Stimulated activated CD8-positive, alpha-beta memory T cell treated with anti-CD3 and anti-CD28 coated beads, Interleukin-2, amount 100 ng/mL, for 1 hour (primary cell): ENCODE data around the gene SELP.
"Not testable (repeated sequence)": the region's sequence is repeated elsewhere in the genome, so short reads cannot be mapped to it uniquely, and the experiment has no call there.

Source experiments
- DNase-seq, 2 donors: peaks; one replicate each; pipeline ENCODE4 v3.0.0-alpha.2; 2020; ENCODE audit warnings: low read depth in 2 of 2

The SELP gene

DNA sequence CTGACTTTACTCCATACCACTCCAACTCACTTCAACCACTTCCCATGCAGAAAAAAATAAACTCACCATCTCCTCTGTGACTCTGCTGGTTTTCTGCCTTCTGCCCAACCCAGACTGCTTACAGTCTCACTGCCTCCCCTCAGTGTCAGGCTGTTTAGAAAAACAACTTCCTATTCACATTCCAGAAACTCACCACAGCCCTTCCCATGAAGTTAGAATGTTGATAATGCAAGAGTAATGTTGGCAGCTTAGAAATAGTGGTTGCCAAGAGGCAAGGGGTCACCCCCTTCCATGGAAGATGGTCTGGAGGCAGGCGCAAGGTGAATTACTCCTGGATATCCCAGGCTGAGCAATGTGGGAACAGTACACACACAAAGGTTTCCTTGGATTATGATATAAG is at the start of gene SELP:
Gene SELP (minus strand): TSS at position 119 of the 400 bp plus-strand sequence. CDS start 50 bp downstream, at position 69.
- no peak for DNase-seq

DNA sequence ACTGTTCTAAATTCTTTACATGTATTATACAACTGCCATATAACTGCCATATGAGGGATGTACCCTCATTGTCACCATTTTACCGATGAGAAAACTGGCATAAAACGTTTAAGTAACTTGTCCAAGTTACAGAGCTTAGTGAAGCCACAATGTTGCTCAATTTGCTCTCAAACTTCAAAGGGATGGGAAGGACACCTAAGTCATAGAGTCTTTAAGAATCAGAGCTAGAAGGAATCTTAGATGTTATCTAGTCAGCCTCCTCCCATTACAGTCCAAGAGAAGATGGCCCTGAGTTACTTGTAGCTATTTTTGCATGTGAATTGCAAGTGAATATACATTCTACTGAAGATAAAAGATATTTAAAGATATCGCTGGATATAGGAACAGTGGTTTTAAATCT is 49.8 kb upstream of the SELP start:
- no peak for DNase-seq

DNA sequence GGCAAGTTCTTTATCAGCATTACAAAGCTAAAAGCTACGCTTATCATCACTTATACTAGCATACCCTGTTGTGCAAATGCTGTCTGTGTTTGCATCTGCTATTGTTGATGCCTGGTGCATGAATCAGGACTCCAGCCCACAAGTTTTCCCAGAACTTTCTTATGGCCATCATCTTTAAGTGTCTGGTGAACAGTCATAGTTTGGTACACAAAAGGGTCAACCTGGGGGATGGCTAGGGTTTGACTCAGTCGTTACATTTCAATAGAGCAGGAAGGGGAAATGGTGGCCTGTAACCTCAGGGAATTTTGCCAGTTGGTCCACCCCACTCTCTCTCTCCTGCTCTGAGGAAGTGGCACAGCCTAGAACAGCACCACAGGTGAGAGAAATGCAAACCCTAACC is 46.1 kb upstream of the SELP start:
- DNase-seq: no peak

DNA sequence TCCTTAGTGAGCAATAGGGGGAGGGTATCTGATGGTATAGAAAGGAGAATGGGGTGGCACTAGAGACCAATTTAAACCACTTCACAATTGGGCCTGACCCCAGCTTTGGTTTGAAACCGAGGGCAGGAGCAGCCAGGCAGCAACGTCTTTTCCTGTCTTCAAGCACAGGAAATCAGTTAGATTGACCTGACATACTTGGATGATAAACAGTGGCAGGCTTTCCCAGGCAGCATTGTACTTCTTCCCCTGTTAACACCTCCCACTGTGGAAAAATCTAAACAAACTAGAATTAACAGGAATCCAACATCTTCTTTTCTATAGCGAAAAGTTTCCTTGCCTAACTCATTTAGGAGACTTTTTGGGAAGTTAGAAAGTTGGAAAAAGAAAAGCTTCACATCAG is 40.9 kb upstream of the SELP start:
- no peak for DNase-seq

DNA sequence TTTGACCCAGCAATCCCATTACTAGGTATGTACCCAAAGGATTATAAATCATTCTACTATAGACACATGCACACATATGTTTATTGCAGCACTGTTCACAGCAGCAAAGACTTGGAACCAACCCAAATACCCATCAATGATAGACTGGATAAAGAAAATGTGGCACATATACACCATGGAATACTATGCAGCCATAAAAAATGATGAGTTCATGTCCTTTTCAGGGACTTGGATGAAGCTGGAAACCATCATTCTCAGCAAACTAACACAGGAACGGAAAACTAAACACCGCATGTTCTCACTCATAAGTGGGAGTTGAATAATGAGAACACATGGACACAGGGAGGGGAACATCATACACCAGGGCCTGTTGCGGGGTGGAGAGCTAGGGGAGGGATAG is 40.3 kb upstream of the SELP start:
- DNase-seq: not testable (repeated sequence)

DNA sequence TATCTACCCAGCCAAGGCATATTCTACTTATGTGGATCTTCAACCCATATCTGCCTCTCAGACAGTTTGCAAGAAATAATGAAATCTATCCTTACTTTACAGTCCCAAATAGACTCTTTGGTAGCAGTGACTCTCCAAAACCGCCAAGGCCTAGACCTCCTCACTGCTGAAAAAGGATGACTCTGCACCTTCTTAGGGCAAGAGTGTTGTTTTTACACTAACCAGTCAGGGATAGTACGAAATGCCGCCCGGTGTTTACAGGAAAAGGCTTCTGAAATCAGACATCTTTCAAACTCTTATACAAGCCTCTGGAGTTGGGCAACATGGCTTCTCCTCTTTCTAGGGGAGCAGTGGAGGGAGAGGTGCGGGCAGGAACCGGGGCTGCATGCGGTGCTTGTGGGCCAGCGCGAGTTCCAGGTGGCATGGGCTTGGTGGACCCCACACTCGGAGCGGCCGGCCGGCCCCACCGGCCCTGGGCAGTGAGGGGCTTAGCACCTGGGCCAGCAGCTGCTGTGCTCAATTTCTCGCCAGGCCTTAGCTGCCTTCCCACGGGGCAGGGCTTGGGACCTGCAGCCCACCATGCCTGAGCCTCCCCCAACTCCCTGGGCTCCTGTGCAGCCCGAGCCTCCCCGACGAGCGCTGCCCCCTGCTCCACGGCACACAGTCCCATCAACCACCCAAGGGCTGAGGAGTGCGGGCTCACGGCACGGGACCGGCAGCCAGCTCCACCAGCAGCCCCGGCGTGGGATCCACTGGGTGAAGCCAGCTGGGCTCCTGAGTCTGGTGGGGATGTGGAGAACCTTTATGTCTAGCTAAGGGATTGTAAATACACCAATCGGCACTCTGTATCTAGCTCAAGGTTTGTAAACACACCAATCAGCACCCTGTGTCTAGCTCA is 38.0 kb upstream of the SELP start:
- DNase-seq: not testable (repeated sequence)

DNA sequence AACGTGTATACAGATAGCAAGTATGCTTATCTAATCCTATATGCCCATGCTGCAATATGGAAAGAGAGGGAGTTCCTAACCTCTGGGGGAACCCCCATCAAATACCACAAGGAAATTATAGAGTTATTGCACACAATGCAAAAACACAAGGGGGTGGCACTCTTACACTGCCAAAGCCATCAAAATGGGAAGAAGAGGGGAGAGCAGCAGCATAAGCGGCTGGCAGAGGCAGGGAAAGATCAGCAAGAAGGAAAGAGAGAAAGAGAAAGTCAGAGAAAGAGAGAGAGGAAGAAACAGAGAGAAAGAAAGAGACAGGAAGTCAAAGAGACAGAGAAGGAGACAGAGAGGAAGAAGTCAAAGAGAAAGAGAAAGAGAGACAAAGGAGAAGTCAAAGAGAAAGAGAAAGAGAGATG is 37.3 kb upstream of the SELP start:
- DNase-seq: not testable (repeated sequence)

DNA sequence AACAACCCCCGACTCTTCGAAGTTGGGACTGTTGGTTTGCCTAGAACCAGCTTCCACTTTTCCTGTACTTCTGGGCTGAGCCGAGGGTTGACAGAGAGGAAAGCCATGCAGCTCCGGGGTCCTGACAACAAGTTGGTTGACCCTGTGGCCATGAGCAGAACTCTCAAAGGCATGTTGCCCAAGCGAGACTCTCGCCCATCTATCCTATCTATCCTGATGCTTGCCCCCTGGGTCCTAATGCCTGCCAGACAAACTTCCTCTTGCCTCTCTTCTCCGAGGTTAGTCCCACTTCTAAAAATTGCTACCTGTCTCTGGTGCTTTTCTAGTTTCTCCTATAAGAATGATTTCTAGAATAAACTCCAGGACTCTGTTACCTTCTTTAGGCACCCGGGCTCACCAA is 32.8 kb upstream of the SELP start:
- not testable (repeated sequence) for DNase-seq

DNA sequence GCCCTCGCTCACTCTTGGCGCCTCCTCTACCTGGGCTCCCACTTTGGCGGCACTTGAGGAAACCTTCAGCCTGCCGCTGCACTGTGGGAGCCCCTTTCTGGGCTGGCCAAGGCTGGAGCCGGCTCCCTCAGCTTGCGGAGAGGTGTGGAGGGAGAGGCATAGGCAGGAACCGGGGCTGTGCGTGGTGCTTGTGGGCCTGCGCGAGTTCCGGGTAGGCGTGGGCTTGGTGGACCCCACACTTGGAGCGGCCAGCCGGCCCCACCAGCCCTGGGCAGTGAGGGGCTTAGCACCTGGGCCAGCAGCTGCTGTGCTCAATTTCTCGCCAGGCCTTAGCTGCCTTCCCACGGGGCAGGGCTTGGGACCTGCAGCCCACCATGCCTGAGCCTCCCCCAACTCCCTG is 31.1 kb upstream of the SELP start:
- not testable (repeated sequence) for DNase-seq

DNA sequence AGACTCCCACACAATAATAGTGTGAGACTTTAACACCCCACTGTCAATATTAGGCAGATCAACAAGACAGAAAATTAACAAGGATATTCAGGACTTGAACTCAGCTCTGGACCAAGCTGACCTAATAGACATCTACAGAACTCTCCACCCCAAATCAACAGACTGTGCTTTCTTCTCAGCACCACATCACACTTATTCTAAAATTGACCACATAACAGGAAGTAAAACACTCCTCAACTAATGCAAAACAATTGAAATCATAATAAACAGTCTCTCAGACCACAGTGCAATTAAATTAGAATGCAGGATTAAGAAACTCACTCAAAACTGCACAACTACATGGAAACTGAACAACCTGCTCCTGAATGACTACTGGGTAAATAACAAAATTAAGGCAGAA is 28.9 kb upstream of the SELP start:
- DNase-seq: not testable (repeated sequence)

DNA sequence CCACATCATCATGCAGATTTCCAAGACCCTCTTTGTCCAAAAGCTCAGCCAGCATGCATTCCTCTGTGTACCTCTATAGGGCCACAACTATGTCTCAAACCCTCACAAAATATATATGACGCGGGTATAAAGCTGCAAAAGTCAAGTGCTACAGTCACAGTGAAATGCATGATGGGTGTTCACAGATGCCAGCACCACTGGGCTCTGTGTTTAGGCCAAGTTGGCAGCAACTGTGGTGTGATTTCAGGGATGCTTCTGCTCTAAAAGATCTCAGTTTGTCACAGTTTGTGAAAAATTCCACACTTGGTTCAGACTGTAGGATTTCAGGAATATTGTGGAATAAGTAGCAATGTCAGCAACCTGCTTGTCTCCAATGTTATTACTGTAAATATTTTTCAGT is 23.9 kb upstream of the SELP start:
- no peak for DNase-seq

DNA sequence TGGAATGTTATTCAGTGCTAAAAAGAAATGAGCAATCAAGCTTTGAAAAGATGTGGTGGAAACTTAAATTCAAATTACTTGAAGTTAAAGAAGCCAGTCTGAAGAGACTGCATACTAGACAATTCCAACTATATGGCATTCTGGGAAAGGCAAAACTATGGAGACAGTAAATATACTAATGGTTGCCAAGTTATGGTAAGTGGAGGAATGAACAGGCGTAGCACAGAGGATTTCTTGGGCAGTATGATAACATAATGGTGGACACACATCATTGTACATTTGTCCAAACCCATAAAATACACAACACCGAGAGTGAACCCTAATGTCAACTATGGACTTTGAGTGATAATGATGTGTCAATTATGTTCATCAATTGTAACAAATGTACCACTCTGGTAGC is 21.1 kb upstream of the SELP start:
- no peak for DNase-seq

DNA sequence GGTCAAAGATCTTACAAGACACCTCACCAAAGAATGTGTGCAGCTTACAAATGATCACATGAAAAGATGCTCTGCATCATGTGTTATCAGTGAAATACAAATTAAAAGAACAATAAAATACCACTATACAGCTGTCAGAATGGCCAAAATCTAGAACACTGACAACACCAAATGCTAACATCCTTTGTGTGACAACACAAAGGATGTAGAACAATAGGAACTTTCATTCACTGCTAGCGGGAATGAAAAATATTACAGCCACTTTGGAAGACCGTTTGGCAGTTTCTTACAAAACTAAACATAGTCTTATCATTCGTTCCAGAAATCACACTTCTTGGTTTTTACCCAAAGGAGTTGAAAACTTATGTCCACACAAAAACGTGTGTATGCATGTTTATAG is 20.6 kb upstream of the SELP start:
- DNase-seq: no peak

DNA sequence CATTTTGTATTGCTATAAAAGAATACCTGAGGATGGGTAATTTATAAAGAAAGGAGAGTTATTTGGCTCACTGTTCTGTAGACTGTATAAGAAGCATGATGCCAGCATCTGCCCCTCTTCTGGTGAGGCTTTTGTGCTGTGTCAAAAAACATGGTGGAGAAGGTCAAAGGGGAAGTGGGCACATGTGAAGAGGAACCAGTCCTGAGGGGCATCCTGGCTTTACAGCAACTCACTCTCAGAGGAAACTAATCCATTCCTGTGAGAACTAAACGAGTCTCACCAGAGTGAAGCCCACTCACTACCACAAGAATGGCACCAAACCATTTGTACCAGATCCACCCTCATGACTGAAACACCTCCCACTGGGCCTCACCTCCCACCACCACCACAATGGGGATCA is 18.8 kb upstream of the SELP start:
- no peak for DNase-seq

DNA sequence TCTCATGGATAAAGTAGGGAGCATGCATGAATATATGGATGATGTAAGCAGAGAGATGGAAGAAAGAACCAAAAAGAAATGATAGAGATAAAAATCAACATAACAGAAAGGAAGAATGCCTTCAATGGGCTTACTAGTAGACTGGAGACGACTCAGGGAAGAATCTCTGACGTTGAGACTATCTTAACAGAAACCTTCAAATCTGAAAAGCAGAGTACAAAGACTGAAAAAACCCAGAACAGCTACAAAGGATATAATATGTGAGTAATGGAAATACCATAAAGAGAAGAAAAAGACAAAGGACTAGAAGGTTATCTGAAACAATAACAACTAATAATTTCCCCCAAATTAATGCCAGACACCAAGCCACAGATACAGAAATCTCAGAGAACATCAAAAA is 18.3 kb upstream of the SELP start:
- no peak for DNase-seq

DNA sequence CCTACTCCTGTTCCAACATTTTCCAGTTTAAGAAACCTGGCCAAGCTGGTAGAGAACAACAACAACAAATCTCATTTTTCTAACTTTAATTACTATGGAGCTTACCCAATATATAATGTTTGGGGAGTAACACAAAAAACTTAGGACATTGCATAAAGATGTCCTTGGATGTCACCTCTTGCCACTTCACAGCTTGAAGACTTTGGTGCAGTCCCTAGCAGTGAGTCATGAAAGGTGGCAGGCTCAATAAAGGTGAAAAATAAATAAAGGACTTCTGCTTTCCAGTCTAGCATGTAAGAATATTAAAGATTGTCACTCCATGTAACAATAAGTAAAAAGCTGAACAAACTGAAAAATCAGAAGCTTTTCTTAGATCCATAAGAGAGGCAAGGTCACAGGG is 17.6 kb upstream of the SELP start:
- DNase-seq: no peak

DNA sequence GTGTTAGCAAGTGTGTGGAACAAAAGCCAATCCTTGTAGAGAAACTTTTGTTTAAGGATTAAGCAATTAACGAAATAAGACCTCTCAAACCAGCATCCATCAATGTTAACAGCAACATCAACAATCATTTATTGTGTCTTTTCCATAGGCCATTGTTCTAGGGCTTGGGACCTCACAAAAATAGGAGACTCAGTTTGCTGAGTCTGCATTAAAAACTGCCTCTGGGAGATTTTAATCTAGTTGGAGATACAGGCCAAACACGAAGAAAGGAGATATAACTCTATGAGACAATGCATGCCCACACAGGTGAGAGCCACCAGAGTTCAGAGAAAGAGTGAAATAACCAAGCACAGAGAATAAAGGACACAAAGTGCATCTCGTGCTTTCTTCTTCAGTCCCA is 14.4 kb upstream of the SELP start:
- DNase-seq: no peak

DNA sequence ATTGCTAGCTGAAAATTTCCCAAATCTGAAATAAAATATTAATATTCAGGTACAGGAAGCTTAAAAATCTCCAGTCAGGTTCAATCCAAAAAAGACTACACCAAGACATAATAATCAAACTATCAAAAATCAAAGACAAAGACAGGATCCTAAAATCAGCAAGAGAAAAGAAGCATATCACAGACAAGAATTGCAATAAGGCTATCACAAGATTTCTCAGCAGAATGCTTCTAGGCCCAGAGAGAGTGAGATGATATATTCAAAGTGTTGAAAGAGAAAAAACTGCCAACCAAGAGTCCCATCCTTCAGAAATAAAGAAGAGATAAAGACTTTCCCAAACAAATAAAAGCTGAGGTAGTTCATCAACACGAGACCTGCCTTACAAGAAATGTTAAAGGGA is 5.0 kb upstream of the SELP start:
- no peak for DNase-seq

DNA sequence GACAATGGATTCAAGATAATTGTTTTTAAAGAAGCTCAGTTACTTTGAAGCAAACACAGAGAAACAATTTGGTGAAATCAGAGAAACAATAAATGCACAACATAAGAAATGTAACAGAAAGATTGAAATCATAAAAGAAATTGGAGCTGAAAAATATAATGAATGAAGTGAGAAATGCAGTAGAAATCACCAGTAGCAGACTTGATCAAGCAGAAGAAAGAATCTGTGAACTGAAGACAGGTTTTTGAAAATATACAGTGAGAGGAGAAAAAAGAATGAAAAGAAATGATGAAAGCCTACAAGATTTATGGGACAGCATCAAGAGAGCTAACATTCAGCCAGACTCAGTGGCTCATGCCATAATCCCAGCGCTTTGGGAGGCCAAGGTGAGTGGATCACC is 4.2 kb upstream of the SELP start:
- no peak for DNase-seq

DNA sequence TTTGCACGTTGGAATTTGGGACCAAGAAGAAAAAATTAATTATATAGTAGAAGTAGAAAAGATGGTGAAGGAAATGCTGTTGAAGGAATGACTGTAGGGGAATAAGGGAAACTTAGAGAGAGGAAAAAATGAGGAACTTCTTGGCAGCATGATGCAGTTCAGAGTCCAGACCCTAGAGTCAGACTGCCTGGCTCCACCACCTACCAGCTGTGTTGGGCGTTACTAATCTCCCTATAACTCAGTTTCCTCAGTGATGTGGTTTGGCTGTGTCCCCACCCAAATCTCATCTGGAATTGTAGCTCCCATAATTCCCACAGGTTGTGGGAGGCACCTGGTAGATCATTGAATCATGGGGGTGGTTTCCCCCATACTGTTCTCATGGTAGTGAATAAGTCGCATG is 1.3 kb upstream of the SELP start:
- no peak for DNase-seq

DNA sequence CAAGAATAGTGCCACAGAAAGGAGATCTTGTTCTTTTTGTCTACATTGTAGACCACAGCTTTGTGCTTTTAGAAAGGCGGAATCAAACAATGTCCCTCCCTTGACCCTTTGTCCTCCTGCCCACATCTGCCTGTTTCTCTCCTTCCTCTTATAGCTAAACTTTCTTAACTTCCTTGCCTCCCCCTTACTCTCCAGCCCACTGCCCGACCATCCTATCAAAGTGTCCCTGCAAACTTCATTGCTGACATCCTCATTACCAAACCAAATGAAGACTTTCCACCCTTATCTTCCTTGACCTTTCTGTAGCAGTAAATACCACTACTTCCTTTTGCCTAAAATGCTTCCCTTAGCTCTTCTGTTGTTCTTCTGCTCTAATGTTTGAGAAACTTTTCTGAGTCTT is 5.0 kb downstream of the SELP start:
- DNase-seq: no peak

DNA sequence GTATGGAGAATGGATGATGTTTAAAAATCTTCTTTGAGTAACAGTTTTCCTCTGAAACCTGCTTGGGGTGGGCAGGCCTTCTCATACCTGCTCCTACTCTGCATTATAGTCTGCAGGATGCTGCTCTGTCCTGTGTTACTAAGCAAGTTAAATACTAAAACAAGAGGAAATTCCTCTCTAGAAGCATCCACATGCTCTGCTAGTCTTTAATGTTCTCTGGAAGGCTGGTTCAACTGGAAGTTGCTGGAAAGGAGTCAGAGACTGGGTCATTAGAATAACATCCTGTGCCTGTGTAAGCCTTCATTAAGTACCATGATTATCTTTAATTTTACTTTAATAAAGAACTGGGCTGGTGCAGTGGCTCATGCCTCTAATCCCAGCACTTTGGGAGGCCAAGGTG is 5.8 kb downstream of the SELP start:
- no peak for DNase-seq

DNA sequence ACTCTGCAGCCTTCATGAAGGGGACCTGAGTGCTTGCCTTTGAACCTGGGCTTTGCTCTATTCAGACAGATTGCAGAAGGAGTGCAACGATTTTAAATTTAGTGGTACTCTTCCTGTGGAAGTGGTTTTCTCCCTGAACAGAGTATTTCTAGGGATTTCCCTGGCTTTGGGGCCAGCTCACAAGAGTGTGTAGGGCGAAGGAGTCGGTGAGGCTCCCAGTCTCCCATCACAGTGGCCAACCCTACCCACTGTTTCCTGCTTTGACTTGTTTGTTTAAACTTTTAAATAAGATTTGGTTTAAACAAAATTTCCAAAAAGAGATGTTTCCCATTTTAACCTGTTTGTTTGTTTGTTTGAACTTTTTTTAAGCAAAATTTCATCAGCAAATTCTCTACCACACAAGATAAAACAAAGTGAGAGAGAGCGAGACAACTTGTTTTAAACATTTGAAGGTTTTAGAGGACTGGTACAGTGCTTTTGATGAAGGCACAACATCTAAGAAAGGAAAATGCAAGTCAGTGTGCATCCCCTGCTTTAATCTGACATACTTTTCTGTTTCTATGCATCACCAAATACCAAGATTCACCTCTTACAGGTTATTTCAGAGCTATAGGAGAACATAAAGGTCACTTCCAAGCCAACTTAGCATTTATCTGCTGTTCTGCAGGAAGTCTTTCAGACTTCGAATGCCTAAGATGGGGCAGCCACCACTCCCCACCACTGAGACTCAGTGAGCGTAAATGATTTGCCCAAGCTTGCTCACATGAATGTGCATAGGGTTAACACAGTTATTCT is 6.6 kb downstream of the SELP start:
- DNase-seq: no peak
